ENCODE results near the gene OLFM4. TPM values are rescaled to one million over a fixed set of nuclear protein-coding genes. Genes with fewer than 3 reads are reported as not detected.

Gene OLFM4
- total RNA-seq, 4 donors from 2014 or later: 0.18 to 1.7 TPM; not detected in 2

GRCh38 chr13:52997951-52998876 lies 30.4 kb upstream of the OLFM4 start:
- Histone ChIP-seq H3K4me1 (peaks cover 0 to 86% (median 8%) of the 10 kb centered on the region in 3 donors), H3K27ac (peak overlapping the region in 3 of 4 donors; percentile 38 to 81 (median 67)), H3K27me3 (no peaks in the 10 kb centered on the region), H3K4me3 (no peak overlapping the region), H3K36me3 (no peaks in the 10 kb centered on the region), H3K9me3 (no peaks in the 10 kb centered on the region)
- intact Hi-C loops (cut with DNase I): no loop called here
- 54 to 67% methylated on average over 5 of the region's 5 CpGs for WGBS, 2 donors
- no peak for DNase-seq
- no peak for TF ChIP-seq POLR2A (IDR thresholded peaks at IDR 0.05)
- TF ChIP-seq CTCF (IDR thresholded peaks at IDR 0.05): no peak

GRCh38 chr13:52999093-52999696 lies 29.4 kb upstream of the OLFM4 start:
- Histone ChIP-seq H3K9me3 (no peaks in the 10 kb centered on the region), H3K4me1 (peaks cover 0 to 79% (median 8%) of the 10 kb centered on the region in 3 donors), H3K27ac (peak overlapping the region; percentile 29 to 81 (median 52)), H3K27me3 (no peaks in the 10 kb centered on the region), H3K4me3 (no peak overlapping the region), H3K36me3 (no peaks in the 10 kb centered on the region)
- intact Hi-C loops (cut with DNase I): no loop called here
- WGBS, 2 donors: 26 to 33% methylated on average over 4 of the region's 4 CpGs
- no peak for TF ChIP-seq CTCF (IDR thresholded peaks at IDR 0.05)
- DNase-seq: no peak

- no peaks in the 10 kb centered on the region for H3K9me3 ChIP-seq
- no peak overlapping the region for H3K4me3 ChIP-seq
- 68 to 88% methylated on average over 4 of the region's 4 CpGs for whole genome bisulfite sequencing, 2 donors
- no peaks in the 10 kb centered on the region for H3K27me3 ChIP-seq
- peaks cover 0 to 55% (median 8%) of the 10 kb centered on the region in 3 donors for H3K4me1 ChIP-seq
- intact Hi-C loops (cut with DNase I): no loop called here
- peak in 1 of 6 experiments; percentile 4 for TF ChIP-seq CTCF (IDR thresholded peaks at IDR 0.05)
- TF ChIP-seq POLR2A (IDR thresholded peaks at IDR 0.05): no peak
- H3K27ac ChIP-seq: peak overlapping the region in 1 of 4 donors; percentile 57
- H3K36me3 ChIP-seq: no peaks in the 10 kb centered on the region
- DNase-seq: no peak
These were observed 27.0 kb upstream of the OLFM4 start for GRCh38 chr13:53001444-53002225.

GRCh38 chr13:53004573-53004972 lies 24.0 kb upstream of the OLFM4 start:
- 67% methylated on average over 2 of the region's 2 CpGs for WGBS, 2 donors
- Histone ChIP-seq H3K27ac (no peak overlapping the region), H3K27me3 (no peaks in the 10 kb centered on the region), H3K4me1 (peaks cover 0 to 30% (median 2%) of the 10 kb centered on the region in 3 donors), H3K9me3 (no peaks in the 10 kb centered on the region), H3K4me3 (no peak overlapping the region), H3K36me3 (no peaks in the 10 kb centered on the region)
- no peak for DNase-seq
- intact Hi-C loops (cut with DNase I): no loop called here
- TF ChIP-seq CTCF (IDR thresholded peaks at IDR 0.05) (peak in 1 of 6 experiments; percentile 11), POLR2A (IDR thresholded peaks at IDR 0.05) (no peak)

Data from esophagus squamous epithelium (tissue), 5 donors.